OCI-LY3 (cell line): ENCODE measurements around the gene DCUN1D5.

Experiments
- H2AFZ ChIP-seq: fragments of 200-600, 300-600 bp; shearing (Covaris generic); 2 replicates; pipeline ENCODE4 v1.6.0; 2014; ENCODE audit warnings: antibody characterized with exemption, low read depth, low read length
- H3K27ac ChIP-seq: fragments of 200-600, 300-600 bp; sonication (generic); 2 replicates; pipeline ENCODE4 v1.5.1; 2014; ENCODE audit warnings: mild to moderate bottlenecking, low read length, moderate library complexity, mixed read lengths
- H3K27me3 ChIP-seq: fragments of 200-600, 300-600 bp; sonication (generic); 2 replicates; pipeline ENCODE4 v1.6.1; 2014; ENCODE audit warnings: low read depth, low read length, mixed read lengths
- H3K36me3 ChIP-seq: fragments of 200-600, 300-600 bp; sonication (generic); replicated peaks from 2 replicates; pipeline ENCODE3; 2014; ENCODE audit warnings: low read depth, low read length, mixed read lengths
- H3K4me1 ChIP-seq: fragments of 300-600, 200-600 bp; sonication (generic); 2 replicates; pipeline ENCODE4 v1.6.1; 2014; ENCODE audit warnings: low read length, mixed read lengths
- H3K4me2 ChIP-seq: fragments of 200-600, 300-600 bp; sonication (generic); 2 replicates; pipeline ENCODE4 v1.6.1; 2014; ENCODE audit warnings: low read length, mixed read lengths
- H3K4me3 ChIP-seq: fragments of 300-600, 200-600 bp; sonication (generic); 2 replicates; pipeline ENCODE4 v1.5.1; 2014; ENCODE audit warnings: antibody characterized with exemption, mild to moderate bottlenecking, low read length, moderate library complexity
- H3K79me2 ChIP-seq: fragments of 300-600, 200-600 bp; shearing (Covaris generic); 2 replicates; pipeline ENCODE4 v1.6.1; 2014; ENCODE audit warnings: mild to moderate bottlenecking, low read length, mixed read lengths
- H3K9ac ChIP-seq: fragments of 300-600, 200-600 bp; shearing (Covaris generic); 2 replicates; pipeline ENCODE4 v1.6.0; 2014; ENCODE audit warnings: mild to moderate bottlenecking, low read length, moderate library complexity
- H3K9me3 ChIP-seq: fragments of 200-600, 300-600 bp; shearing (Covaris generic); 2 replicates; pipeline ENCODE4 v1.6.1; 2014; ENCODE audit warnings: low read length, mixed read lengths; ENCODE audit not compliant: insufficient read depth
- H4K20me1 ChIP-seq: fragments of 200-600, 300-600 bp; sonication (generic); 2 replicates; pipeline ENCODE4 v1.6.1; 2016; ENCODE audit warnings: low read length, mixed read lengths; ENCODE audit not compliant: insufficient read depth
- EZH2phosphoT487 ChIP-seq: fragments of 200-600 bp; shearing (Covaris generic); IDR thresholded peaks from 2 replicates; pipeline ENCODE4 v1.6.1; 2018; ENCODE audit warnings: antibody characterized with exemption, mixed run types, low read depth
- TF ChIP-seq, protein P1 (sequence below): fragments of 200-600, 300-600 bp; sonication (generic); IDR thresholded peaks from 2 replicates; pipeline ENCODE4 v1.5.1; 2014; ENCODE audit warnings: antibody characterized with exemption, low read length, low read depth

DCUN1D5 gene

GRCh38 chr11:103097279-103097678 lies 5.3 kb upstream of the DCUN1D5 start:
- Histone ChIP-seq H4K20me1 (no peaks in the 10 kb centered on the region), H3K36me3 (no peaks in the 10 kb centered on the region), H3K27ac (no peak overlapping the region), H3K4me1 (0 out of 2 replicates have a peak, but pooled peaks cover 5% of the 10 kb centered on the region), H3K9ac (no peak overlapping the region), H3K79me2 (no peaks in the 10 kb centered on the region), H3K27me3 (no peaks in the 10 kb centered on the region), H3K4me3 (no peak overlapping the region), H2AFZ (no peak overlapping the region), H3K9me3 (no peaks in the 10 kb centered on the region), H3K4me2 (no peak overlapping the region)
- TF ChIP-seq, protein P1, sequence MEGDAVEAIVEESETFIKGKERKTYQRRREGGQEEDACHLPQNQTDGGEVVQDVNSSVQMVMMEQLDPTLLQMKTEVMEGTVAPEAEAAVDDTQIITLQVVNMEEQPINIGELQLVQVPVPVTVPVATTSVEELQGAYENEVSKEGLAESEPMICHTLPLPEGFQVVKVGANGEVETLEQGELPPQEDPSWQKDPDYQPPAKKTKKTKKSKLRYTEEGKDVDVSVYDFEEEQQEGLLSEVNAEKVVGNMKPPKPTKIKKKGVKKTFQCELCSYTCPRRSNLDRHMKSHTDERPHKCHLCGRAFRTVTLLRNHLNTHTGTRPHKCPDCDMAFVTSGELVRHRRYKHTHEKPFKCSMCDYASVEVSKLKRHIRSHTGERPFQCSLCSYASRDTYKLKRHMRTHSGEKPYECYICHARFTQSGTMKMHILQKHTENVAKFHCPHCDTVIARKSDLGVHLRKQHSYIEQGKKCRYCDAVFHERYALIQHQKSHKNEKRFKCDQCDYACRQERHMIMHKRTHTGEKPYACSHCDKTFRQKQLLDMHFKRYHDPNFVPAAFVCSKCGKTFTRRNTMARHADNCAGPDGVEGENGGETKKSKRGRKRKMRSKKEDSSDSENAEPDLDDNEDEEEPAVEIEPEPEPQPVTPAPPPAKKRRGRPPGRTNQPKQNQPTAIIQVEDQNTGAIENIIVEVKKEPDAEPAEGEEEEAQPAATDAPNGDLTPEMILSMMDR = no peak
- TF ChIP-seq EZH2phosphoT487 = no peak

DNA sequence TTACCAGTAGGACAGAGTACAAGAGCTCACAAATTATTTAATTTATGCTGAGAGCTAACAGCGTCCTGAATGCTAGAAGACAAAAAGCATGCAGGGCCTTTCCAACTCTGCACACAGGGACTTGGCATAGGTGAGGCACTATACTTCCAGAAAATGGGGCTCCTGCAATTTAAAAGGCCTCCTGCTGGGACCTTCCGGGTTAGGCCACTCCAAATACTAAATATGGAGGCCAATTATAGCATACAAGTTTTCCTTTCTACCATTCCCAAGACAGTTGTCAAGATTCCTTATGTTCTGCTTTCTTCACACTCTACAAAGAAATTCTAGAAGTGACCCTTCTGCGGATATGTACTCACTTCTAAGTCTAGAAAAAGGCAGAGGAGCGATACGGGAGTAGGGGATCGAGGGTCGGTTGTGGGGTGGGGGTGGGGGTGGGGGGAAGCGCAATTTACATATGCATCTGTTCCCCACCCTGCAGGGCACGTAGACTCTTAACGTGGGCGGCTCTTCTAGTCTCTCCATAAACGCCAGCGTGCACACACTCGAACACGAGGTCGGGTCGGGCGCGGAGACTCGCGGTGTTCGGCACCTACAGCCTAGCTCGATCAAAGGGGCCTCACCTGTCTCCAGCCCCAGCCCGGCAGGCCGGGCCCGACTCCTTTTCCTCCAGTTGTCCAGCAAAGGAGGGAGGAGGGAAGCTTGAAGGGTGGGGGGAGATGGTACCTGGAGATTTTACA lies 728 bp downstream of the DCUN1D5 start:
- TF ChIP-seq, protein P1 = no peak
- TF ChIP-seq EZH2phosphoT487 = no peak
- Histone ChIP-seq H3K36me3 (peaks cover 7% of the 10 kb centered on the region), H3K27ac (peak overlapping the region; percentile 59), H3K9me3 (no peaks in the 10 kb centered on the region), H3K27me3 (no peaks in the 10 kb centered on the region), H4K20me1 (no peaks in the 10 kb centered on the region), H3K4me2 (peak overlapping the region; percentile 87), H3K9ac (peak overlapping the region; percentile 95), H2AFZ (peak overlapping the region; percentile 77; the same call in 1 of the 2 replicates), H3K4me3 (peak overlapping the region; percentile 94), H3K79me2 (peaks cover 57% of the 10 kb centered on the region), H3K4me1 (peaks cover 22% of the 10 kb centered on the region)

DNA sequence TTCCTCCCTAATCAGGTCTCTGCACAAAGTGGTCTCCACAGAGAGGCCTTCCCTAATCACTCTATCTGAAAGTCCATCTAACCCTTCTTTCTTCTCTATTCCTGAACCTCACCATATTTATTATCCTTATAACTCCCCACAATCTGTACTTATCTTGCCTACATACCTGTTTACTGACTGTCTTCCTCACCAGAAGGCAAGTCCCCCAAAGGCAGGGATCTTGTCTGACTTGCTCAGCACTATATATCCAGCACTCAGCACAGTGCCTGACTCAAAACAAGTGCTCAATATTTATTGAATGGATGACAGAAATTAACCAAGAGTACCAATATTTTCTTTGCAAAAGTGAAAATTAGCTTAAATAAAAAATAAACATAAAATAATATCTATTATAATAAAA lies 5.5 kb downstream of the DCUN1D5 start:
- H2AFZ ChIP-seq = no peak overlapping the region
- no peaks in the 10 kb centered on the region for H3K9me3 ChIP-seq
- TF ChIP-seq EZH2phosphoT487 = no peak
- TF ChIP-seq, protein P1 = no peak
- H3K4me1 ChIP-seq = peaks cover 17% of the 10 kb centered on the region
- H3K79me2 ChIP-seq = peaks cover 91% of the 10 kb centered on the region
- no peaks in the 10 kb centered on the region for H4K20me1 ChIP-seq
- H3K9ac ChIP-seq = no peak overlapping the region
- H3K36me3 ChIP-seq = peaks cover 24% of the 10 kb centered on the region
- no peaks in the 10 kb centered on the region for H3K27me3 ChIP-seq
- no peak overlapping the region for H3K4me2 ChIP-seq
- H3K4me3 ChIP-seq = no peak overlapping the region
- H3K27ac ChIP-seq = no peak overlapping the region

DNA sequence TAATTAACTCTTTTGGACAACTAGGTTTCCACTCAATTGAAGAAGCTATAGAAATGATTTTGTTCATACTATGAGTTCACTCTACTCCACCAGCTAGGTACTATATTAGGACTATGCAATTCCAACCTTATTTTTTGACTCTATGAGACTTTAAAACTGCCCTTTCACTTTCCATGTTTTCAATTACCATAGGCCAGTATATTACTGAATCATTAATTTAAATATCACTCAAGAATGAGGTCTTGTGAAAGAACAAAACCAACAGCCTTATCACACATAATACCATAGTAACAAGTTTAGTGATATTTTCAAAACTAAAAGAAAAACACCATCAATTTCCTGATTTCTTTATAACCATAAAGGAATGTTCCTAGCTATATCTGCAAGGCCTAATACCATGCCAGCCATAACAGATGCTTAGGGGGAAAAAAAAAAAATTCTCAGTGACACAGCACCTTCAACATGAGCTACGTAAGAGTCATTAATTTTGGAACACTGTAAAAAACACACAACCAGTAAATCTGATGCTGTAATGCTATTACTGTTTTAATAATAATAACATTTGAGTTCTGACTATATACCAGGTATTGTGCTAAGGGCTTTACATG lies 6.1 kb downstream of the DCUN1D5 start:
- no peak for TF ChIP-seq EZH2phosphoT487
- TF ChIP-seq, protein P1 = no peak
- peaks cover 17% of the 10 kb centered on the region for H3K4me1 ChIP-seq
- no peak overlapping the region for H3K27ac ChIP-seq
- H3K4me3 ChIP-seq = no peak overlapping the region
- peaks cover 24% of the 10 kb centered on the region for H3K36me3 ChIP-seq
- no peak overlapping the region for H3K9ac ChIP-seq
- no peak overlapping the region for H3K4me2 ChIP-seq
- no peaks in the 10 kb centered on the region for H4K20me1 ChIP-seq
- no peaks in the 10 kb centered on the region for H3K9me3 ChIP-seq
- H3K27me3 ChIP-seq = no peaks in the 10 kb centered on the region
- H2AFZ ChIP-seq = no peak overlapping the region
- H3K79me2 ChIP-seq = peaks cover 85% of the 10 kb centered on the region
